NCI-H1092 treated with DMSO at 0.1 percent for 48 hours (cell line): ENCODE measurements around the gene PDE6B.
"Not testable (repeated sequence)": the region's sequence is repeated elsewhere in the genome, so short reads cannot be mapped to it uniquely, and the experiment has no call there.

Source experiments
- DNase-seq: peaks from one replicate; lab custom pipeline; 2025; lab: John Stamatoyannopoulos, UW

PDE6B gene

GRCh38 chr4:683247-683897 lies 58.0 kb downstream of the PDE6B start:
- DNase-seq = no peak

- DNase-seq = peak; percentile 60
These were observed 58.7 kb downstream of the PDE6B start for GRCh38 chr4:683982-684622.

GRCh38 chr4:684623-685327 lies 59.4 kb downstream of the PDE6B start:
- peak; percentile 45 for DNase-seq

- DNase-seq = no peak
These were observed 60.5 kb downstream of the PDE6B start for GRCh38 chr4:685679-686412.

- no peak for DNase-seq
These were observed 61.2 kb downstream of the PDE6B start for GRCh38 chr4:686413-687040.

- DNase-seq = no peak
These were observed 61.9 kb downstream of the PDE6B start for GRCh38 chr4:687048-687970.

GRCh38 chr4:687971-688853 lies 62.8 kb downstream of the PDE6B start:
- DNase-seq = no peak

- DNase-seq = no peak
These were observed 63.7 kb downstream of the PDE6B start, which contains the start of gene SLC49A3 for GRCh38 chr4:688854-689681. Gene SLC49A3 (minus strand): TSS chr4:689151. CDS start chr4:689127, 24 bp downstream.

- DNase-seq = no peak
These were observed 64.3 kb downstream of the PDE6B start for GRCh38 chr4:689723-690122.

- DNase-seq = no peak
These were observed 67.6 kb downstream of the PDE6B start for GRCh38 chr4:692771-693554.

- DNase-seq = not testable (repeated sequence)
These were observed 69.1 kb downstream of the PDE6B start for GRCh38 chr4:694341-694940.

- no peak for DNase-seq
These were observed 74.6 kb downstream of the PDE6B start for GRCh38 chr4:699816-700580.

GRCh38 chr4:700587-701264 lies 75.4 kb downstream of the PDE6B start:
- no peak for DNase-seq

- no peak for DNase-seq
These were observed 77.3 kb downstream of the PDE6B start for GRCh38 chr4:702618-703048.

- no peak for DNase-seq
These were observed 78.2 kb downstream of the PDE6B start for GRCh38 chr4:703336-704197.
